GM19351 (cell line): ENCODE measurements around the gene ATP2C1.
"Not testable (repeated sequence)": the region's sequence is repeated elsewhere in the genome, so short reads cannot be mapped to it uniquely, and the experiment has no call there.

ENCODE experiments used
- ATAC-seq: cut with Tn5 transposase; IDR thresholded peaks from one replicate; pipeline ENCODE4 v1.9.1; 2021; ENCODE audit warnings: mild to moderate bottlenecking, moderate library complexity; ENCODE audit not compliant: unreplicated experiment

The ATP2C1 gene, protein sequence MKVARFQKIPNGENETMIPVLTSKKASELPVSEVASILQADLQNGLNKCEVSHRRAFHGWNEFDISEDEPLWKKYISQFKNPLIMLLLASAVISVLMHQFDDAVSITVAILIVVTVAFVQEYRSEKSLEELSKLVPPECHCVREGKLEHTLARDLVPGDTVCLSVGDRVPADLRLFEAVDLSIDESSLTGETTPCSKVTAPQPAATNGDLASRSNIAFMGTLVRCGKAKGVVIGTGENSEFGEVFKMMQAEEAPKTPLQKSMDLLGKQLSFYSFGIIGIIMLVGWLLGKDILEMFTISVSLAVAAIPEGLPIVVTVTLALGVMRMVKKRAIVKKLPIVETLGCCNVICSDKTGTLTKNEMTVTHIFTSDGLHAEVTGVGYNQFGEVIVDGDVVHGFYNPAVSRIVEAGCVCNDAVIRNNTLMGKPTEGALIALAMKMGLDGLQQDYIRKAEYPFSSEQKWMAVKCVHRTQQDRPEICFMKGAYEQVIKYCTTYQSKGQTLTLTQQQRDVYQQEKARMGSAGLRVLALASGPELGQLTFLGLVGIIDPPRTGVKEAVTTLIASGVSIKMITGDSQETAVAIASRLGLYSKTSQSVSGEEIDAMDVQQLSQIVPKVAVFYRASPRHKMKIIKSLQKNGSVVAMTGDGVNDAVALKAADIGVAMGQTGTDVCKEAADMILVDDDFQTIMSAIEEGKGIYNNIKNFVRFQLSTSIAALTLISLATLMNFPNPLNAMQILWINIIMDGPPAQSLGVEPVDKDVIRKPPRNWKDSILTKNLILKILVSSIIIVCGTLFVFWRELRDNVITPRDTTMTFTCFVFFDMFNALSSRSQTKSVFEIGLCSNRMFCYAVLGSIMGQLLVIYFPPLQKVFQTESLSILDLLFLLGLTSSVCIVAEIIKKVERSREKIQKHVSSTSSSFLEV

DNA sequence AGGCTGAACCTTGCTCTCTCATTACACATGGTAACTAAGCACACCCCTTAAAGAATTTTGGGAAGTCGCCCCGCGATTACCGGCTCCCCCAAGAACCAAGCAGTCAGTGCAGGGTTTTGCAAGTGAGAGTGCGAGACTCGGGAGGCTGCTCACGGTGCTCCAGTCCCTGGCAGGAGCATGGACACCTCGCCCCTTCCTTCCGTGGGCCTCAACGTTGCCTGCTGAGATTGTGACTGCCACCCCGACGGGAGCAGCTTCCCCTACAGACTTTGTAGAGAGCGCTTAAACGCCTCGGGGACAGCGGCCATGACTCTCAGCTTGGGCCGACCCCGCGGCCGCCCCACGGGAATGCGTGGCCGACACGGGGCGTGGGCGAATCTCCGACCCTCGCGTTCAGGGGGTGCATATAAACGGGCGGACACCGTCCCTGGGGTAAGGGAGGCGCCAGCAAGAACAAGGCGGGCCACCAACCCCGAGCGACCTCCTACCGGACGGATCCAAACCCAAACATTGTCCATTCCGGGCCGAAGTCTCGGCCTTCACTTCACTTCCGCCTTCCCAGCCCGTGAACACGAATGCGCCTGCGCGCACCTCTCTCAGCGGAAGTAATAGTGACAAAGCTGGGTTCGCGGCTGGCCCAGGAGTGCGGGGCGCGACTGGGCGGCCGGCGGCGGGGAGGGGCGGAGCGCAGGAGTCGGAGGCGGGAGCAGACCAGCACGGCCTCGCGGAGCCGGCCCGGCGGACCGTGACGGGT, at the start of gene ATP2C1:
Gene ATP2C1 (plus strand): TSS at position 709 of the 754 bp plus-strand sequence. CDS start 686 bp downstream, outside the sequence.
- ATAC-seq, result peak; percentile 90

DNA sequence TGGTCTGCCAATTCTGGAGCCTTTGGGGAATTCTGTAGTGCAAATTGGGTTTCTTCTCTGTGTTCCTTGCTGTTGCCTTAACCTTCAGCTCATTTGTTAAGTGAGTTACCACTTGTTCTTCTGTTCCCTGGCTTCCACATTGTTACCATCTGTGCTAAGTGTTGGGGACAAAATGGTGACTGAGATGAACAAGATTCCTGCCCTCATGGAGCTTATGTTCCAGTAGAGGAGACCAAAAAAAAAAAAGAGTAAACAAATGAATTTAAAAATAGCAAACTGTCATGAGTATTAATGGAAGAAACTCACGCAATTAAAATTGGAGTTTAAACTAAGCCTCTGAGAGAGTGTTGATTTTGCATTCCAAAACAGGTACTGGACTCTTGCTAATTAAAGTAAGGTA, 49.4 kb upstream of the ATP2C1 start:
- ATAC-seq, result no peak

DNA sequence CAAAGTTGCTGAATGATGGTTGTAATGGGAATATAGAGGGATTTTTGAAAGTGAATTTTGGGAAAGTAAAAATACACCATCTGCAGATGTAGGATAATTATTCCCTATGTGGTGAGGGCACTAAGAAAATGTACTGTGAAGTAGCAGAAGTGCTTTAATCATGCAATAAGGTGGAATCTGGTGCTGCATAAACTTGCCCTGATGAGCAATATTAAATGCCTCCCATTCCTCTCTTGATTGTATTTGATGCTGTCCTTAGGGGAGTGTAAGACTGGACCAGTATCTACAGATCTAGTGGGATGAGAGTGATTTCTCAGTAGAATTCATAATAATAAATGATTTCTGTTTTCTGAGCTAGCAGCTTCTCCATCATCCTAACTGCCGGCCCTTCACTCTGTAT, 47.7 kb upstream of the ATP2C1 start:
- no peak for ATAC-seq

DNA sequence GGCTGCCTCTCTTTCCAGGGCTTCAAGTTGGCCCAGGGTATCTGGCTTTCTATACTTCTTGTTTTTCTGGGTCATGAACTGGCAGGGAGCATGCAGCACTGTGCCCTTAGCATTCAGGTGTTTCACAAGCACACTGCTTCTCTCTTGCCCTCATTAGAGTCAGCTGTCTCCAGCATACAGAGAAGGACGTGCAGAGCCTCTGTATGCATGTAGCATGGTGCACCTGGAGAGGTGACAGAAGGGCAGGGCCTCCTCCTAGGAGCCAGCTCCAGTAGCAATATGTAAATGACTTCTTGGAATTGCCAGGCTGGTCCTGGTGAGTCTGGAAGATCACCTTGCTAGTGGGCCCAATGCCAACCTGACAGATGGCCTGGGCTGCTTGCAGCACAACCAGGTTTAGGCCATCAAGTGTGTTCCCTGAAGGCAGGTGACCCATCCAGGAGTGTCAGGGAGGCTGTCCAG, 44.8 kb upstream of the ATP2C1 start:
- ATAC-seq, result no peak

DNA sequence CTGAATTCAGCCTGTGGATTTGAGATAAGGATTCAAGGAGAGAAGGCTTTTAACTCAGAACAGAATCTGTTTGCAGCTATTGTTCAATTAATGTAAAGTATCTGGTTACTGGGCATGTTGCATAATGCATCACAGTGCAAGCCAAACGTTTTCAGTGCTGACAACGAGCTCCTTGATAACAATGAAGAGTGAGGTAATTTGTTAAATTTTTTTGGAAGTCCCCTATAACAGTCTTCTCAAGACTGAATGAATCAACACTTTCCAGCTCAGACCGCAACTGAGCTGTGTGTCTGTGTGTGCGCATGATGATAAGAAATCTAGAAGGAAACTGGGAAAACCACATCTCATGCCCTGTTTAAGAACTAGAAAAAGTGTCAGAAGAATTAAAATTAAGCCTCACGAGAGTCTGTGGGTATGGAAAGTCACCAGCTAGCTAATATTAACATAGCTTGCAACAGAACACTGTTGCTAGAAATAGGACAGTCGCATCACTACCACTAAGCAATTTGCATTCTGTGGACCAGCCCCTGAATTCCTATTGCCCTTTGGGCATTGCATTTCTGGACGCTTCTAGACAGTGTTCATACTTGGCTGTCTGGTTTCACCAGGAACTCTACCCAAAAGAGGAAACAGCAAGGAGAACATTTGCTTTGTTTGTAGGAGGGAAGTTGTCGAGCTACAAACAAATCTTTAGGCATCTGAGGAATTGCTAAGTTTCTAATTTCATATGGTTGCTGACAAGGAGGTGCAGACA, 43.7 kb upstream of the ATP2C1 start:
- peak; percentile 66 for ATAC-seq

DNA sequence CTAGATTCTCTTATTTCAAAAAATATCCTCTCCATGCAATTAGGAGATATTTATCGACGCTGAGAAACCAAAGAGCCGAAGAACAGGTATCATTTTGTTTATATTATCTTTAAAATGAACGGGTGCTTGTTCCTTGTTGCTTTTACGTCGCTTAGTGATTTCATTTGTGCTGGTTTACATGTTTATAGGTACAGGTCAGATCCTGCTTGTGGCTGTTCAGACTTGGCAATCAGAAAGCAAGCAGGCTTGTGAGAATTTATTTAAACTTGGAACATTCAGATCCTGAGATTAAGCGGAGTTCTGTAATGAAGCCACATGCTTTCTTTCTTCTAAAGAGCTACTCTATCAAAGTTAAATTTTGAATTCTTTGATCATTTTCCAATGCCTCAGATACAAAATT, 43.0 kb upstream of the ATP2C1 start:
- no peak for ATAC-seq

DNA sequence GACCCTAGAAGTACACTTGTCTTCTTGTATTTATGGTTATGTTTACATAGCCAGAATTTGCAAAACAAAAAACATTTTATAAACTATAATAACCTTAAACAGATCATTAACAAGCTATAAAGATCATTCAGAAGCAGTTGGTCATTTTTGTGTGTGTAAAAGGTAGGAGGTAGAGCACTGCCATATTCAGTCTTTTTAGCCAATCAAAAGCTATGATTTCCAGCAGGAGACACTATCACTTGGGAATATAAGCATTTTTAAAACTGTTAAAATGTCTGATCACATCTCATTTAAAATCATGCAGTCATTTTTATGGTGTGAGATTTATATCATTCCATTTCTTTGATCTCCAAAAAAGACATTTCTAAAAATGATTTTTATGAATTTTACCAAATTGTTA, 42.6 kb upstream of the ATP2C1 start:
- ATAC-seq, result no peak

DNA sequence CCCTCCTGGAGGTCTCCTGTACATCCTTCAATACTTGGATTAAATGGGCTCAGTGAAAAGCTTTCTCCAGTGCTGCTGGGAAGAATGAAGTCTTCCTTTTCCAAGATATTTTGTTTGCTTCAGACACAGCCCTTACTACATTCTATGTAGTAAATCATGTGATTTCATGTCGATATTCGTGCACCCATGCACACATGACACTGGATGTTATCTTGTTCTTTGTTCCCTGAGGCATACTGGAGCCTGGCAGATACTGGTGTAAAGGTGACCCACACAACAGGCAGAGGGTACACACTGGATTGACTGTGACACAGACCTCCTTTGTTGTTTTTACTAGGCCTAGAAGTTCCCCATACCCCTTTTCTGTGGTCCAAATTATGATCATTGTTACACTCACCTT, 40.3 kb upstream of the ATP2C1 start:
- ATAC-seq, result no peak

DNA sequence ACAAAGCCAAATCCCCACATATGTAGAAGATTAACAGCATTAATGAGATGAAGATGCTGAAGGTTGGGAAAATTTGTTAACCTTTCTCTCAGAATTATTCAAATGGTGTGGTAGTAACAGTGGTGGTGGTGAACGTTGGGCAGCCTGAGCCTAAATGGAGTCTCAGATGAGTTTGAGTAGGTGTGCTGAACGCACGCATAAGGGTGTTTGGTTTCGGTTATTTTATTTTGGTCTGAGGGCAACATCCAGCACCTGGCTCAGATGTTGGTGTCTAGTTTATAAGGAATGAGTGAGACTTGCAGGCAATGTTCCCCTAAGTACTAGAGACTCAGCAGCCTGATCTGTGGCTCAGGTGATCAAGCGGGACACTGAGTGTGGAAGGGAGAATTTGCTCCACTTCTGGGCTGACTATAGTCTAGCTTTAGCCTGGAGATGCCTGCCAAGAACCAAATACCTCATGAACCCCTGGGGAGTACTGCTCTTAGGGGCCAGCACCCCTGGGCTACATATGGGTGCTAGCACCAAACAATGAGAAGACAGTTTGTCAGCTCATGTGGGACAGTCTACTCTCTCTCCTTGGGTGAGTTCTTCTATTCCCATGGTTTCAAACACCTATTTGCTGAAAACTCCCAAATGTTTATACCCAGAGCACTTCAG, 39.5 kb upstream of the ATP2C1 start:
- ATAC-seq, result peak; percentile 53

DNA sequence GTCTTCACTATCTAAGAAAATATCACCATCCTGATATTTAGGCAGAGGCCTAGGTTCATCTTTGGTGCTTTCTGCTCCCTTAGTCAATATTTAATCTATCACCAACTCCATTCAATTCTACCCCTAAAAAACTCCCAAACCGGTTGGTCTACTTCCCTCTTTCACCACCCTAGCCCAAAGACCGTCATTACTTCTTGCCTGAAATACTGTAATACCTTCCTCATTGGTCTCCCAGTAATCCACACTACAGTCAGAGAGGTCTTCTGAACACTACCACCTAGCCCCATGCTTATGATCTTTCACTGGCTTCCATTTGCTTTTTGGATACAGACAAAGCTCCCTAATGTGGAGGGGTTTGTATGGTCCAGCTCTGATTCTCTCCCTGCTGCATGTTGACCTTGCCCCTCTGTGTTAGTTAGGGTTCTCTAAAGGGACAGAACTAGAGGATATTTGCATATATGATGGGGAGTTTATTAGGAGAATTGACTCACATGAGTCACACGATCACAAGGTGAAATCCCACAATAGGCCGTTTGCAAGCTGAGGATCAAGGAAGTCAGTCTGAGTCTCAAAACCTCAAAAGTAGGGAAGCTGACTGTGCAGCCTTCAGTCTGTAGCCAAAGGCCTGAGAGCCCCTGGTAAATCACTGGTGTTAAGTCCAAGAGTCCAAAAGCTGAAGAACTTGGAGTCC, 36.4 kb upstream of the ATP2C1 start:
- ATAC-seq, result no peak

DNA sequence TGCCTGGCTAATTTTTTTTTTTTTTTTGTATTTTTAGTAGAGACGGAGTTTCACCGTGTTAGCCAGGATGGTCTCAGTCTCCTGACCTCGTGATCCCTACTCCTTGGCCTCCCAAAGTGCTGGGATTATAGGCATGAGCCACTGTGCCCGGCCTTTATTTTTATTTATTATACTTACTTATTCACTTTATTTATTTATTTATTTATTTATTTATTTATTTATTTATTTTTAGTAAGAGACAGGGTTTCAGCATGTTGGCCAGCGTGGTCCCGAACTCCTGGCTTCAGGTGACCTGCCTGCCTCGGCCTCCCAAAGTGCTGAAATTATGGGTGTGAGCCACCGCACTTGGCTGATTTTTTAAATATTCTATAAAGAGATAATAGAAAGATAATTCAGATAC, 31.8 kb upstream of the ATP2C1 start:
- not testable (repeated sequence) for ATAC-seq

DNA sequence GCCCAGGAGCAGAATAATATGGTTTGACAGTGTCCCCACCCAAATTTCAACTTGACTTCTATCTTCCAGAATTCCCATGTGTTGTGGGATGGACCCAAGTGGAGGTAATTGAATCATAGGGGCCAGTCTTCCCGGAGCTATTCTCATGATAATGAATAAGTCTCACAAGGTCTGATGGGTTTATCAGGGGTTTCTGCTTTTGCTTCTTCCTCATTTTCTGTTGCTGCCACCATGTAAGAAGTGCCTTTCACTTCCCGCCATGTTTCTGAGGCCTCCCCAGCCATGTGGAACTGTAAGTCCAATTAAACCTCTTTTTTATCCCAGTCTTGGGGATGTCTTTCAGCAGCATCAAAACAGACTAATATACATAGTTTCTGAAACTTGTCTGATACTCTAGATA, 28.4 kb upstream of the ATP2C1 start:
- ATAC-seq, result no peak

DNA sequence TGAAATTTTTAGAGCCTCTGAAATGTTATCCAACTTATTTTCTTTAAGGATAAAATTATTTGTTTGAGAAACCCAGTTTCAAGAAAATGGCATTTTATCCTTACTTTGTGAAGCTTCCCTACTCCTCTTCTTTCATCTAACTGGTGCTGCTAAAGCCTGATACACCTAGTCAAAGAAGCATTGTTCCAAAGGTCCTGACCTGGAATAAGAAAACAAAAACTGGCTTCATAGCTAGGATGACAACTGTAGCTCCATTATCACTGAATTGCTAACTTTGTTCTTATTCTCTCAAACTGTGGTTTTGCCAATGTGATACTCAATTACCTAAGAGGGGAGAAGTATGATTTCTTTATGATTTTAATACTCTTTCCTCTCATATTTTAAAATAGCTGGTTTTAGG, 27.6 kb upstream of the ATP2C1 start:
- ATAC-seq, result no peak

DNA sequence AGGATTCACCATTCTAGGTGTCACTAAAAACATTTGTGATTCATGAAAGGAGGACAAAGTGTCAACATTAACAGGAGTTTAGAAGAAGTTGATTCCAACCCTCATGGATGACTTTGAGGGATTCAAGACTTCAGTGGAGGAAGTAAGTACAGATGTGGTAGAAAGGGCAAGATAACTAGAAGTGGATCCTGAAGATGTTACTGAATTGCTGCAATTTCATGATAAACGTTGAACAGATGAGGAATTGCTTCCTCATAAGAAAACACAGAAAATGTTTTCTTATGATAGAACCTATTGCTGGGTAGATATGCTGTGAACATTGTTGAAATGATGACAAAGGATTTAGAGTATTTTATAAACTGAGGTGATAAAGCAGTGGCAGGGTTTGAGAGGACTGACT, 23.5 kb upstream of the ATP2C1 start:
- no peak for ATAC-seq

DNA sequence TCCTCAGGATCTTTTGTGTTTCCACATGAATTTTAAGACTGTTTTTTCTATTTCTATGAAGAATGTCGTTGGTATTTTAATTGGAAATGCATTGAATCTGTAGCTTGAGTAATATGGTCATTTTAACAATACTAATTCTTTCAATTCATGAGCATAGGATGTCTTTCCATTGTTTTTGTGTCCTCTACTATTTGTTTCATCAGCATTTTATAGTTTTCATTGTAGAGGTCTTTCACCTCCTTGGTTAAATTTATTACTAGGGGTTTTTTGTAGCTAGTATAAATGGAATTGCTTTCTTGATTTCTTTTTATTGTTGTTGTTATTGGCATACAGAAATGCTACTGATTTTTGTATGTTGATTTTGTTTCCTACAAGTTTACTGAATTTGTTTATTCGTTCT, 17.3 kb upstream of the ATP2C1 start:
- no peak for ATAC-seq

DNA sequence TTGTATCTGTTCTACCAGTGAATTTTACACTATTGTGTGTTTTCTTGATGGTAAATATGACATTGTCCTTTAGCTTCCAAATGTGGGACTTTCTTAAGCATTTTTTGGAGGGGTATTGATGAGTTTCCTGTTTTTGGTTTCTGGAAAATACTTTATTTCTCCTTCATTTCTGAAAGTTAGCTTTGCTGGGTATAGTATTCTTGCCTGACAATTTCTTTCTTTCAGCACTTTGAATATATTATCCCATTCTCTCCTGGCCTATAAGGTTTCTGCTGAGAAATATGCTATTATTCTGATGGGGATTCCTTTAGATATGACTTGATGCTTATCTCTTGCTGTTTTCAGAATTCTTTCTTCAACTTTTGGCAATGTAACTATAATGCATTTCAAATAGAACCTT, 15.4 kb upstream of the ATP2C1 start:
- ATAC-seq, result no peak

DNA sequence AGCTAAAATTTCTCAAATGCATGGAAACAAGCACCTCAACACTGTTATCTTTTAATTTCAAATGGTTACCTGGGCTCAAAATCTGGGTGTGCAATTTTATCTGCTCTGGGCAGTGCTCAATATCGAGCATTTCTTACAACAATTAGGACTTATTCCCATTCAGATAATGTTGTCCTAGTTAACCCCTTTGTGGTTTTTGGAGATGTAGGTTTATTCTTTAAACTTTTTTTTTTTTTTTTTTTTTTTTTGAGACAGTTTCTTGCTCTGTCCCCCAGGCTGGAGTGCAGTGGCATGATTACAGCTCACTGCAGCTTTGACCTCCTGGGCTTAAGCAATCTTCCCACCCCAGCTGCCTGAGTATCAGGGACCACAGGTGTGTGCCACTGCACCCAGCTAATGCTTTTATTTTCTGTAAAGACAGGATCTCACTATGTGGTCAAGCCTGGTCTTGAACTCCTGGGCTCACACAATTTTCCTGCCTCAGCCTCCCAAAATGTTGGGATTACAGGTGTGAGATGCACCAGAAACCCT, 4.4 kb upstream of the ATP2C1 start:
- ATAC-seq, result no peak

DNA sequence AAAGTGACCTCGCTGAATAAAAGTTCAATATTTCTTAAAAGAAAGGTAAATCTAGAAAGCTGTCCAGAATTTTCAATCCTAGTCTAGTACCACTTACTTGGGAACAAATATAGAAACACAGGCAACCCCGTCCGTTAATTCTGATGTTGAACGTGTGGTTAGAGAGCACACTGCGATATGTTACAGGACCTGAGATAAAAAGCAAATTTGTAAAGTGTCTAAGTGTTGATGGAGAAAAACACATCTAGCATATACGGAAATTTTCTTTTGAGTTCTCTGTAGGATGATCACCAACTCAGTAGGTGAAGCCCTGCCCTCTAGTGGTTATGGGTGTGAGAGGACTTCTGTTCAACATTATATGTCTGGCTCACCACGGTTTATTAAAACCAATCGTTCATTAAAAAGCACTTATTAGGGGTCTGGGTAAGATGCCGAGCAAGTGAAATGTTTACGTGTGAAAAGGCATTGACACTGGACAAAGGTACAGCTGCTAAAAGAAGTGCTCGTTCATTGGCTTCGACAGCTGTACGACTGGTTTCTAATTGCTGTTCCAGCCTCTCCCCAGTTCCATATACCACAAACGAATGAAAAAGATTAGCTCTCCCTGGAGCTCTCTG, 1.0 kb upstream of the ATP2C1 start:
- ATAC-seq, result peak; percentile 42
